A673 (cell line): ENCODE results near the gene COBL. TPM values are rescaled to one million over a fixed set of nuclear protein-coding genes. Genes with fewer than 3 reads are reported as not detected.

Experiments used
- BruUV-seq: library from RNA; stranded (reverse); fragments of 400-500 nt; replicated peaks from 2 replicates; lab custom pipeline; 2021; lab: Mats Ljungman, UMichigan
- CTCF ChIA-PET: fragments of 300-600 bp; sonication (Branson Sonifier 250); formaldehyde crosslinking; loops from one replicate; lab custom pipeline; 2022; ENCODE audit warnings: antibody characterized with exemption; lab: Charles Lee
- POLR2A ChIA-PET: fragments of 300-600 bp; sonication (Branson Sonifier 250); formaldehyde crosslinking; loops from one replicate; lab custom pipeline; 2022; ENCODE audit warnings: antibody characterized with exemption; ENCODE audit not compliant: low non-redundant PET; lab: Charles Lee
- DNase-seq: peaks from one replicate; pipeline ENCODE4 v3.0.0-alpha.2; 2015; ENCODE audit warnings: low spot score
- H3K27ac ChIP-seq: fragments of 200-600 bp; sonication (generic); 2 replicates; pipeline ENCODE4 v1.5.1; 2016; ENCODE audit warnings: mixed run types, low read depth, mild to moderate bottlenecking, mixed read lengths, antibody characterized with exemption, low read length; ENCODE audit not compliant: poor library complexity, severe bottlenecking
- H3K27me3 ChIP-seq: fragments of 200-600 bp; sonication (generic); replicated peaks from 2 replicates; pipeline ENCODE4 v1.6.1; 2017; ENCODE audit warnings: mixed run types, low read depth, mild to moderate bottlenecking, mixed read lengths, antibody characterized with exemption, low read length; ENCODE audit not compliant: insufficient read depth, poor library complexity
- H3K36me3 ChIP-seq: fragments of 200-600 bp; sonication (generic); 2 replicates; pipeline ENCODE4 v1.6.1; 2016; ENCODE audit warnings: mixed run types, mild to moderate bottlenecking, mixed read lengths, antibody characterized with exemption, low read length; ENCODE audit not compliant: insufficient read depth, poor library complexity, severe bottlenecking
- H3K4me1 ChIP-seq: fragments of 200-600 bp; sonication (generic); 2 replicates; pipeline ENCODE4 v1.6.1; 2017; ENCODE audit warnings: mixed run types, mild to moderate bottlenecking, mixed read lengths, antibody characterized with exemption, low read length; ENCODE audit not compliant: insufficient read depth, poor library complexity, severe bottlenecking
- H3K4me3 ChIP-seq: fragments of 200-600 bp; sonication (generic); 2 replicates; pipeline ENCODE4 v1.5.1; 2016; ENCODE audit warnings: low read depth, mixed run types, mild to moderate bottlenecking, mixed read lengths, low read length; ENCODE audit not compliant: poor library complexity, severe bottlenecking
- H3K9me3 ChIP-seq: fragments of 200-600 bp; sonication (generic); 2 replicates; pipeline ENCODE4 v1.6.1; 2016; ENCODE audit warnings: mixed run types, low read depth, mild to moderate bottlenecking, mixed read lengths, antibody characterized with exemption, low read length; ENCODE audit not compliant: poor library complexity, severe bottlenecking
- EZH2 ChIP-seq: fragments of 200-600 bp; sonication (generic); IDR thresholded peaks from 2 replicates; pipeline ENCODE4 v1.6.1; 2017; ENCODE audit warnings: borderline replicate concordance, low read depth, mild to moderate bottlenecking, mixed read lengths, antibody characterized with exemption, low read length; ENCODE audit not compliant: poor library complexity, severe bottlenecking
- intact Hi-C: fragments of 100-400 bp; cut with micrococcal nuclease; formaldehyde crosslinking; loops from one replicate; pipeline ENCODE4 v1.10.0; 2022; ENCODE audit not compliant: unreplicated experiment
- total RNA-seq: library from RNA; stranded (reverse); gene quantifications from 2 replicates; pipeline ENCODE4 v1.2.3, GENCODE V29; 2021
- TF ChIP-seq, protein P1 (sequence below): fragments of 300-800, 200-600 bp; sonication (generic); conservative IDR thresholded peaks from 2 replicates; pipeline ENCODE4 v1.5.1; 2017; ENCODE audit warnings: low read depth, mild to moderate bottlenecking, antibody characterized with exemption, low read length, moderate library complexity, mixed read lengths

The COBL gene
- total RNA-seq, 1 experiment from 2014 or later: not detected

DNA sequence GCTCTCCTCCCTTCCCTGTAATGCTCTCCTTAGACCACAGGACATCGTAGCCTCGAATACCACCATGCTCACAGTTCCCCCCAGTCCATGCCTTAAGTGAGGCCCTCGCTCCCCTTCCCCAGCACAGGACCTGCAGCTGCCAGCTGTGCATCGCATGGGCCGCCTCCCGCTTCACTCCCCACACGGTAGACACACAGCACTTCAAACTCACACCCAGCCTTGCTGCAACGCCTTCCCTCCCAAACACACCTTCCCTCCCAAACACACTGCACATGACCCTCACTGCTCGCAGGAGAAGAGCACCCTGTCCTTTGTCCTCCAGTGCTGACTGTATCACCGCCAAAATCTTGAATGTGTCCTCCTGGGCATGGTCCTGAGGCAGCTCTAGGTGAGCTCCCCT, 42.6 kb downstream of the COBL start:
- no peak for TF ChIP-seq EZH2
- TF ChIP-seq, protein P1, sequence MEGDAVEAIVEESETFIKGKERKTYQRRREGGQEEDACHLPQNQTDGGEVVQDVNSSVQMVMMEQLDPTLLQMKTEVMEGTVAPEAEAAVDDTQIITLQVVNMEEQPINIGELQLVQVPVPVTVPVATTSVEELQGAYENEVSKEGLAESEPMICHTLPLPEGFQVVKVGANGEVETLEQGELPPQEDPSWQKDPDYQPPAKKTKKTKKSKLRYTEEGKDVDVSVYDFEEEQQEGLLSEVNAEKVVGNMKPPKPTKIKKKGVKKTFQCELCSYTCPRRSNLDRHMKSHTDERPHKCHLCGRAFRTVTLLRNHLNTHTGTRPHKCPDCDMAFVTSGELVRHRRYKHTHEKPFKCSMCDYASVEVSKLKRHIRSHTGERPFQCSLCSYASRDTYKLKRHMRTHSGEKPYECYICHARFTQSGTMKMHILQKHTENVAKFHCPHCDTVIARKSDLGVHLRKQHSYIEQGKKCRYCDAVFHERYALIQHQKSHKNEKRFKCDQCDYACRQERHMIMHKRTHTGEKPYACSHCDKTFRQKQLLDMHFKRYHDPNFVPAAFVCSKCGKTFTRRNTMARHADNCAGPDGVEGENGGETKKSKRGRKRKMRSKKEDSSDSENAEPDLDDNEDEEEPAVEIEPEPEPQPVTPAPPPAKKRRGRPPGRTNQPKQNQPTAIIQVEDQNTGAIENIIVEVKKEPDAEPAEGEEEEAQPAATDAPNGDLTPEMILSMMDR: no peak
- no peaks in the 10 kb centered on the region for H3K36me3 ChIP-seq
- no peak for DNase-seq
- POLR2A ChIA-PET: no interaction called here
- H3K27ac ChIP-seq: no peak overlapping the region
- H3K9me3 ChIP-seq: no peaks in the 10 kb centered on the region
- no TSS peak for BruUV-seq
- H3K4me3 ChIP-seq: no peak overlapping the region
- intact Hi-C loops: no loop called here
- no peaks in the 10 kb centered on the region for H3K27me3 ChIP-seq
- H3K4me1 ChIP-seq: no peaks in the 10 kb centered on the region
- CTCF ChIA-PET: no interaction called here

DNA sequence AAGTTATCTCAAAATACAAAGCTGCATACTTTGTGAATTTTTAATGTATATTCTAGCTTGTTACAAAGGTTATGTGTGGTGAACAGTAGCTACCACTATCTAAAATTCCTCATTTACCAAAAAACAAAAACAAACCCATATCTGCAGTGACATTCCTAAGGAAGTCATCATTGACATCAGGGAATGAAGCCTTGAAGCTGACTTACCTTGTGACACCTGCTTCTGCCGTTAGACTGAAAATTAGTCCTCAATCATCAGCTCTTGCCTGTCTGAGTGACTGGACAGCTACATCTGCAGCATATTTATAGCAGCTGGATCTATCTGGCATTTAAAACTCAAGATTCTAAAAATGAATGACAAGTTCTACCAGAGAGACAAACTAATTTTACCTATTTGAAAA, 43.2 kb downstream of the COBL start:
- Histone ChIP-seq H3K27me3 (no peaks in the 10 kb centered on the region), H3K36me3 (no peaks in the 10 kb centered on the region), H3K4me1 (no peaks in the 10 kb centered on the region), H3K27ac (no peak overlapping the region), H3K9me3 (no peaks in the 10 kb centered on the region), H3K4me3 (no peak overlapping the region)
- CTCF ChIA-PET: no interaction called here
- DNase-seq: no peak
- no TSS peak for BruUV-seq
- POLR2A ChIA-PET: no interaction called here
- intact Hi-C loops: no loop called here
- no peak for TF ChIP-seq EZH2
- TF ChIP-seq, protein P1: no peak

DNA sequence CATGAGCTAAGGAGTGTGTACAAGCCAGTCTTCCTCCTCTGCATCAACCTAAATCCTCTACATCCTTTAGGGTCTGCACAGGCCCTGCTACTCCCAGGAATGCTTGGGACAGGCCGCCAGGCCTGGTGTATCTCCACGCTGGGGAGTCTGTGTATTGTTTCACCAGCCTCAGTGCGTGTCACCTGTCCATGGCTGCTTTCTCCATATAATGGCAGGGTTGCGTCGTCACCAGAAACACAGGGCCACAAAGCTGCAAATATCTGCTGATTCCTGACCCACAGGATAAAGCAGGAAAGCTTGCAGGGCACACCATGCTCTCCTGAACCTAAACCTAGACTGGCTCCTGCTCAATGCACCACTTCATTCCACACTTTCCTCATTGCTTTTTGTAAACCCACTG, 45.6 kb downstream of the COBL start:
- intact Hi-C loops: no loop called here
- TF ChIP-seq, protein P1: no peak
- TF ChIP-seq EZH2: no peak

More for the DNA sequence above, 45.6 kb downstream of the COBL start:
- no peaks in the 10 kb centered on the region for H3K36me3 ChIP-seq
- CTCF ChIA-PET: no interaction called here
- H3K4me3 ChIP-seq: no peak overlapping the region
- H3K27me3 ChIP-seq: no peaks in the 10 kb centered on the region
- no peaks in the 10 kb centered on the region for H3K9me3 ChIP-seq
- no peaks in the 10 kb centered on the region for H3K4me1 ChIP-seq
- no peak overlapping the region for H3K27ac ChIP-seq
- POLR2A ChIA-PET: no interaction called here
- no peak for DNase-seq
- BruUV-seq: no TSS peak
